NT2/D1 (cell line): ENCODE data around the gene SCARB2.

Experiments
- SUZ12 ChIP-seq: IDR thresholded peaks from 2 replicates; pipeline ENCODE4 v1.6.1; 2011; ENCODE audit not compliant: insufficient read length, insufficient read depth; ENCODE audit errors: extremely low read depth
- YY1 ChIP-seq: IDR thresholded peaks from 2 replicates; pipeline ENCODE4 v1.6.1; 2011; ENCODE audit not compliant: insufficient read length, insufficient read depth
- ZNF274 ChIP-seq: IDR thresholded peaks from 2 replicates; pipeline ENCODE4 v1.6.1; 2011; ENCODE audit warnings: mild to moderate bottlenecking, low read depth, low read length

GRCh38 chr4:76141241-76141640 is 72.4 kb downstream of the SCARB2 start:
- no peak for TF ChIP-seq SUZ12
- no peak for TF ChIP-seq YY1
- TF ChIP-seq ZNF274 = no peak
